Umbilical cord (tissue), 2 donors: ENCODE data around the gene FOXP1. TPM values are rescaled to one million over a fixed set of nuclear protein-coding genes. Genes with fewer than 3 reads are reported as not detected.

Source experiments
- DNase-seq: peaks from one replicate; pipeline ENCODE4 v3.0.0-alpha.2; 2015; ENCODE audit warnings: low spot score
- total RNA-seq: library from RNA; depleted of rRNA; stranded (reverse); fragments of >200 nt; gene quantifications from one replicate; pipeline ENCODE4 v1.2.3, GENCODE V29; 2014; ENCODE audit warnings: low replicate concordance; ENCODE audit not compliant: insufficient read depth

FOXP1 gene
- total RNA-seq, 1 donor from 2014 or later: 148 TPM

GRCh38 chr3:71152039-71152891 is 431.3 kb downstream of the FOXP1 start:
- DNase-seq: no peak

- peak; percentile 52 for DNase-seq
These were observed 433.3 kb downstream of the FOXP1 start for GRCh38 chr3:71149959-71150954.

GRCh38 chr3:71148455-71149060 is 435.0 kb downstream of the FOXP1 start:
- no peak for DNase-seq

GRCh38 chr3:71146673-71147072 is 436.9 kb downstream of the FOXP1 start:
- DNase-seq: no peak

GRCh38 chr3:71145954-71146353 is 437.6 kb downstream of the FOXP1 start:
- no peak for DNase-seq

GRCh38 chr3:71144525-71145253 is 438.8 kb downstream of the FOXP1 start:
- DNase-seq: no peak

- no peak for DNase-seq
These were observed 440.0 kb downstream of the FOXP1 start for GRCh38 chr3:71143493-71143892.

- no peak for DNase-seq
These were observed 440.9 kb downstream of the FOXP1 start for GRCh38 chr3:71142441-71143161.

GRCh38 chr3:71140477-71140876 is 443.1 kb downstream of the FOXP1 start:
- DNase-seq: no peak

GRCh38 chr3:71139496-71139895 is 444.0 kb downstream of the FOXP1 start:
- no peak for DNase-seq

GRCh38 chr3:71138410-71138809 is 445.1 kb downstream of the FOXP1 start:
- DNase-seq: no peak

GRCh38 chr3:71136276-71136675 is 447.3 kb downstream of the FOXP1 start:
- DNase-seq: no peak

GRCh38 chr3:71135373-71136088 is 448.0 kb downstream of the FOXP1 start:
- DNase-seq: no peak

- DNase-seq: no peak
These were observed 449.0 kb downstream of the FOXP1 start for GRCh38 chr3:71134521-71134920.

GRCh38 chr3:71133865-71134264 is 449.7 kb downstream of the FOXP1 start:
- DNase-seq: no peak

- no peak for DNase-seq
These were observed 450.4 kb downstream of the FOXP1 start for GRCh38 chr3:71132995-71133730.

- DNase-seq: peak; percentile 89
These were observed 451.9 kb downstream of the FOXP1 start for GRCh38 chr3:71131375-71132314.
